ENCODE data around the gene GRM8.

Gene GRM8

DNA sequence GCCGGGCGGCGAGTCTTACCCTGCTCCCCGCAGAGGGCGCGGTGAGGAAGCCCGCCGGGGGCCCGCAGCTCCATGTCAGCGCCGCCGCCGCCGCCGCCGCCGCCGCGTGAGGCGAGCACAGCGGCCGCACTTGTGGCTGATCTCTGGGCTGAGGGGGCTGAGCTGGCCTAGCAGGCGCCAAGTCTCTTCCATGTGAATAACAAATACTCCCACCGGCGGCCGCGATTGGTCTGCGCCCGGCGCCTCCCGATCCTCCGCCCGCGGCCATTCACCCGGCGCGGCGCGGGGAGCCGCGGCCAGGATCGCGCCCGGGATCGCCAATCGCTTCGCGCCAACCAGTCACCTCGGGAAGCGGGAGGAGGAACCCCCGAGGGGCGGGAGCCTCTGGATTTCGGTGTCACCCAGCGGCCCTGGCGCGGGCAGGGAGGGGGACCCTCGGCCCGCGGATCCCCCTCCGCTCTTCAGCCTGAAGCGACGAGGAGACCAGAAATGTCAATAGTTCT, at the start of gene GRM8:
Gene GRM8, minus strand, starts transcription at position 164 of the 503 bp plus-strand sequence.
- peak in 1 of 2 experiments; percentile 41 for DNase-seq

DNA sequence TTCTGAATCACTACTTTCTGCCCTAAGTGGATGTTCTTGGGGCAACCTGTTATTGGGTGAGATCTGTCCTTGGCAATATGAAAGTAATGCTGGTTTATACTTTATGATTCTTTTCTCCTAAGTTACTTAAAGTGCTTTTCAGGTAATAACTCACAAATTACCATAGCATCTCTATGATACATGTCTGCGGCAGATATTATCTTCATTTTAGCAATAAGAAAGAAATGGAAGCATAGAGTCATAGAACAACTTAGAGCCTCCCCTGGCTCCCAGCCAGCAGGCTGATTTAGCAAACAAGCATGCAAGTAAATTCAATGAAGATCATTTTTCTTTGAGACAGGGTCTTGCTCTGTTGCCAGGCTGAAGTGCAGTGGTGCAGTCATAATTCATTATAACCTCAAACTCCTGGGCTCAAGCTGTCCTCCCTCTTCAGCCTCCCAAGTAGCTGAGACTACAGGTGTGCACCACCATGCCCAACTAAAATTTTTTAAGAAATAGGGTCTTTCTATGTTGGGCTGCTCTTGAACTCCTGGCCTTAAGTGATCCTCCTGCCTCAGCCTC, 38.1 kb upstream of the GRM8 start:
- DNase-seq = no peak

DNA sequence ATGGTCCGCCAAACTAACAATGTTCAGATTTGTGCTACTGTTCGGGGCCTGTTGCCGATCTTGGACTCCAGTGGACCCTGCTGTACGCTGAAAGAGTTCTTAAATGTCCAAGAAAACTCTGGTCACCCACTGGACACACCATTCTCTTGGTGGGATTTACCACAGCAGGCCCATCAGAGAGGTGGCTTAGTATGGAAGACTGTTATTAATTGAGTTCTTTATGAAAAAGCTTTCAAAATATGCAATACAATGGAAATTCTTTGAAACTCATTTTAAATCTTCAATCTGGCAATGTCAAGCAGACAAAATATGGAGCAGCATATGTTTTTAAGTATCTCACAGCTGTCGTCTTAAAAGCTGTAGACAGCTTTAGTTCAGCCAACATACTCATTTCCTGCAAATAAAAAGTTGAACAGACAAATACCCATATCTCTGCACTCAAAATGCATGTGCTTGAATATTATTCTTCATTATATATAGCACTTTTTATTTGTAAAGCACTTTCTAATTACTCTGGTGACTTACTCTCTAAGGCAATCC, 37.4 kb upstream of the GRM8 start:
- no peak for DNase-seq

DNA sequence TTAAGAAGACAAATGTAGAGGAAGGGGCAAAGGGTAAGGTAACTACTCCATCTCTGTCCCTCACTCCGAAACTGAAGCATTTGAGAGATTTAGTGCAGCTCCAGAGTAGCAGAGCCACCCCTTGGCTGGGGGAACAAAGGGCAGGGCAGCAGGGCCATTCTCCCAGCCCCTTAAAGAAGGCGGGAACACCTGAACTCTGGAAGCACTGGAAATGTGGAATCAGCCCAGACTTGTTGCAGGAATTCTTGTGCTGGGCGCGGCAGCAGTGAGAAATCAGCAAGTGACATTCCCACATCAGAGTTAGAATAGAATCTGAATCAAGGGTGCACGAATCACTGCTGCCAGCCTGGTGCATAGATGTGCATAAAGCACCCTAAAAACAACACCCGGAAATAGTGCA, 34.4 kb upstream of the GRM8 start:
- DNase-seq = no peak

DNA sequence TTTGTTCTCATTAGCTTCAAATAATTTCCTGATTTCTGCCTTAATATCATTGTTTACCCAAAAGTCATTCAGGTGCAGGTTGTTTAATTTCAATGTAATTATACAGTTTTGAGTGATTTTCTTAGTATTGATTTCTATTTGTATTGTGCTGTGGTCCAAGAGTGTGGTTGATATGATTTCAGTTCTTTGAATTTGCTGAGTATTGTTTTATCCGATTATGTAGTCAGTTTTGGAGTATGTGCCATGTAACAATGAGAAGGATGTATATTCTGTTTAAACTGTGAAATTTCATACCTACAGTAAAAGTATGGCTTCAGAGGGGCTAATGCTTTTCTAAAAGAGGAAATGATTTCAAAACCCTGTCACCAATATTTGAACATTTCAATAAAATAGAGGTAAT, 17.4 kb upstream of the GRM8 start:
- DNase-seq = no peak

DNA sequence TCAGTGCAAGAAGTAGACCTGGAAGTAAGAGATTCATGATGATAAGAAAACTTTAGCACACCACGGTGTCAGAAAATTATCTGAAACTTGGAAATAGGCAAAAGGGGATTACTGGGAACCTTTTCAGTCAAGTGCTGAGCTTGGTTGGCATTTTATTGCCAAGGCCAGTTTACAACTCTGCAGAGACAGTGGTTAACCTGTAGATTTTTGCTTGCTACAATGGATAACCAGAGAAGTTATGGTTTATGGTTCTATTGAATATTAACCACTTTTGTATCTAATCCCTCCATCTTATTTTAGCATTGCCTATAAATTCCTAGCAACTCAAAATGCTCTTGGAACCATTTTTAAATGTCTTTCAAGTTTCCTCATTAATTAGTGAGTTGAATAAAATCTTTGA, 13.3 kb upstream of the GRM8 start:
- no peak for DNase-seq

DNA sequence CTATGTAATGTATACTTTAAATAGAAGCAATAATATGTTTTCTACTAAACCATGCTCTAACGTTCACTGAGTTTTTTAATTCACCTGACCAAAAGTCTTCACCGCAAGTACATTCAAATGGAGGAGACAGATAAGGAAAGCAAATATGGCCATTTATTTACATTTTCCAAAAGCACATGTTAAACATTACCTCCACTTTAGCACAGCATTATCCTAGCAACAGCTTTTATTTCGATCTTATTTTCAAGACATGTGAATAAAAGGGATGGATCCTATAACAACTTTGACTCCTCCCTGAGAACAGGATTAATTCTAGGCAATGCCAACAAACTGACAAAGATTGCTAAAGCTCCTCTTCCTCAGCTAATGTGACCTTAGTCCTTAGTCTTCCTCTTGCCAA, 11.5 kb upstream of the GRM8 start:
- DNase-seq = no peak

DNA sequence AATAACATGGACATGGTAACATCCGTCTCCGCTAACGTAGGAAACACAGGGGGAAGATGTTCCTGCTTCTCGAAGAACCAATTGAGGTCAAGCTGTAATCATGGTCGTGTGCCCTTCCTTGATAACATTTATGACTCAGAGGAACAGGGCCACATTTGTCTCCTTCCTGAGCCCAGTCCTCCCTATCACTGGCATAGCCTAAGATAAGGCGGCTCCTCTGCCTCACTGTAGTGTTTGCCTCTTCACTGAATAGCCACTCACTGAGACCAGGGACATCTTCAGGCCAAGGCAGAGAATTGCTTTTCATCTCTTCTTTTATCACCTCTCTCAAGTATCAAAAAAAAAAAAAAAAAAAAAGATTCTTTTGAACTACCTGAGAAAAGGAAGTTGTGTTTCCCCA, 5.4 kb upstream of the GRM8 start:
- DNase-seq = no peak

DNA sequence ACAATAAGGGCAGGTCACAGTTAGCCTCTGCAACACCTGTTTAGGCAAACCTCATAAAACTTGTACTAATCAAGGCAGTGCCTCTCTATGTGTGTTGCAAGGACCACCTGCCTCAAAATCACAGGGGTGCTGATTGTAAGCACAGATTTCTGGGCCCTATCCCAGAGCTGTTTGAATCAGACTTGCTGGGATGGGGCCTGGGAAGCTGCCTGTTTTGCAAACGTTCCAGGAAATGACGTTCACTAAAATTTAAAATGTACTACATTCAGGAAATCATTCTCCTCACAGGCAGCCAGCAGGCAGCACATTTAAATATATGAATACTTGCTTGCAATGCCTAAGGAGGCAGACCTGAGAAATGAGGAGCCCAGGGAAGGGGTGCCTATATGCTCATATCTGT, 4.3 kb upstream of the GRM8 start:
- no peak for DNase-seq

DNA sequence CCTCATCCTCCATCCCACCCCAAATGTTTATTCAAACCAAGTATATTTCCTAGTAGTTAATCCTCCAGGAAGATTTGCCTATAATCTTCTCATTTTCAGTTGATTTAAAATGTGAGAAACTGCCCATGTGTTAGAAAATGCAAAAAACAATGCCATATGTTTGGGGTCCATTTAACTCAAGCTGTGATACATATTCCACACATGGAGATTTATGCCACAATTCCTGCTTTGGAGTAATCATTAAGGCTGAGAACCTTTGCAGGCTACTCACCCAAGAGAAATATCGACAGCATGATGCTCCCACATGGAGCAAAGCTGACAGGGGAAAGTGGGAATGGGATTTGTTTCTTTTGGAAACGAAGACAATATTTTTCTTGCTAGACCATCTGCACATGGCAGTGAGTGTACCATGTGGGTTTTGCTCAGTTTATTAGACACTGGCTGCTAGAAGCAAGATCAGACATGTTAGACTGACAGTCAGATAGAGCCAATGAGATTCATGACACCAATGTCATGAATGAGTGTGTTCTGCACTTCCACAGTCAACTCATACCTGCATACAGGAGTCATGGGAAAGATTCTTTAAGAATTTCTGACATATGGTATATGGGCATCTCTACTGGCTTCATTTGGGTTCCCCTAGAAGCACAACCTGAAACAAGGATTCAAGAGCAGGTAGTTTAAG, 3.4 kb upstream of the GRM8 start:
- DNase-seq = no peak

DNA sequence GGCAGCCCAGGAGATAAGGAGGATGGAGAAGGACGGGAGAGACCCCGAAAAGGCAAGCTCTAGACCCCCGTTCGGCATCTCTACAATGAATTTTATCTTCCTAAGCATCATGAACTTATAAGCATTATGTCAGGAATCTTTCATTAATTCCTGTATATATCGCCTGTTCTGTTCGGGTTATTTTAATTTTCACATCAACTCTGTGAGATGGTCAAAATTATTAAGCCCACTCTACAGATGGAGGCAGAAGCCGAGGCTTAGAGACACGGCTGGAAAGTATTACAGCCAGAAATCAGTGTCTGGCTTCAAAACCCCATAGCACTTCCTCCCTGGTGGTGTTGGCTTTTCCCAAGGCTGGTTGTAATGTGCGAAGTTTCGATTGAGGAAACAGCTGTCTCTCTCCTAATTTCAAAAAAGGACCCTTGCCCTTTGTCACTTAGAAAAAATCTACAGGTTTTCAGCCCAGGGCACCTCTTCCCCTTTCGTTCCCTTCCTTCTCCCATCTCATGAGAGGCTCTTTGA, 1.5 kb upstream of the GRM8 start:
- DNase-seq = no peak

DNA sequence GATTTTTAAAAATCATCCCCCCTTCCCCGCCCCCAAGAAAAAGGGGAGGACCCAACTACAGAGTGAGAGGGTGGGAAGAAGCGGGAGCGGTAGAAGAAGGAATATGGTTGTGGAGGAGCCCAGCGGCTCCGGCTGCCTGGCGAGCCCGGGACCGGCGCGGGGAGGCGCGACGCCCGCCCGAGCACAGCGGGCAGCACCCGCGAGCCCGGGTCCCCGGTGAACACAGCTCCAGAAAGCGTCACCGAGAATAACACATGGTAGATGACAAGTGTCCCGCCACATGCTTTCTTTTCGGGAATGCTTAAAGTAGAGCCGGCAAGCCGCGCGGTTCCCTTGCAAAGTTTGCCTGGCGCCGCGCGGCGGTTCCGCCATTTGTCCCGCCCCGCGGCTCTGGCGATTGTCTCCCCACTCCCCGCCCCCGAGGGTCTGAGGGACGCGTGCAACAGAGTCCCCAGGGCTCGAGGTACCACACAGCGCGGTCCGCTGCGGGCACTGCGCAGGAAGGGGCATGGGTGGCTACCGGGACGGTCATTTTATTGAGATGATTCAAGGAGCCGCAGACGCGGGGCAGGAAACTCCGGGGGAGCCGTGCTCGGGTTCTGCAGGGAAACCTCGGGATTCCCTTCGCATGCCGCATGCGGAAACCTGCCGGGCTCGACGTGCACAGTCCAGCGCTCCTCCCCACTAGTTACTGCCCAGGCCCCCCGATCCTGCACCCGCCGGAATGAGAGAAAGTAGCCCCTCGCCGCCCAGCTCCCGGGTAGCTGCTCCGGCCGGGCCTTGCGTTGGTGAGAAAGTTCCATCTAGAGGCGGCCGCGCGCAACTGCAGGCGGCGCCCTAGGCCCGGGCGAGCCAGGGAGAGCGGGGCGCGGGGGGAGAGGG, 781 bp upstream of the GRM8 start:
- DNase-seq = peak; percentile 5 to 41

DNA sequence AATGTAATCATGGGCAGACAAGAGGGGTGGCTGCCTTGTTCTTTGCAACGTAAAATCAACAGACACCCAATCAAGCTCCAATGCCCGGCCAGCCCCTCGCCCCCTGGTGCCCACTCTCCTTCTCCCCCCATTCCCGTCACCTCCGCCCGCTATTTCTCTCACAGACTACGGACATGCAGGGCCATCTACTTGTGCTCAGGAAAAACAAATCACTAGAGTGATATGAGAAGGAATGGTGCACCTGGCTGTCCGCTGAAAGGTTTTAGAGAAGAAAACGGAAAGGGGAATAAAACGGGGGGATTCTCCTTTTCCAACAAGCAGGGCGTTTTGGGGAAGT, 396 bp downstream of the GRM8 start:
- DNase-seq = no peak

DNA sequence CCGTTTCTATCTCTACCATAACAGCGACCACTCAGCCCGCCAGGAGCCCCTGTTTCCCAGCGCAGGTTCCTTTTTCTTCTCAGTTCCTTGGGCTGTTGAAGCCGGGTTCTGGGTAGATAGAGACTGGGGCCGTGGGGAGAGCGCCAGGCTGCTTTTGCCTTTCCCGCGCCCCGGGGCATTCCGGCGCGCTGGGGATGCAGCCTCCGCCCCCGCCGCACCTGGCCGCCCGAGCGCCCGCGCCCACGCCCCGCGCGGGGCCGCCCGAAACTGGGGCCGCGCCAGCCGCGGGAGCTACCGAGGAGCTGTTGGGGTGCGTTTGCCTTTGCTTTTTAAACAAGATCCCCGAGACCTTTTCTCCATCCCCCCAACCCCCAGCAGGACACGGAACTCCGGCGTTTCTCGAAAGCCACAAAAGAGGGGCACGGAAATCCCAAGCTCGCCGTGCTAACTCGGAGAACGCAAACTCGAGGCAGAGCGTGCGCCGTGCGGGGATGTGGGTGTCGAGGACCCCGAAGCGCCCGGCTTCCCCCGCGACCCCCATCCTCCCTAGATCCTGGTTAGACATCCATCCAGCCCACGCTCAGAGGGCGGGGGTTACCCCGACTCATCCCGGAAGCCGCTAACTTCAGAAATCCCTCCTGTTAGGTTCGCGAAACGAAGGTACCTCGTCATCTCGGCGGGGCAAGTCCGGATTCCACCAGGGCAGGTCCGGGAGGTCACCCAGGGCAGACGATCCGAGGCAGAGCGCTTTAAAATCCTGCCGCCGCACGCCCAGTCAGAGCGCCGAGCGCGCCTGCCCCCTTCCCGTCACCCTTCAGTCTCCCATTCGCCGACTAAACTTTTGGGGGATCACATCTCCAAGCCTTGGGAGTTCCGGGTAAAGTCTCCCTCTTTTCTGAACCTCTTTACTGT, 1.0 kb downstream of the GRM8 start:
- DNase-seq = no peak

DNA sequence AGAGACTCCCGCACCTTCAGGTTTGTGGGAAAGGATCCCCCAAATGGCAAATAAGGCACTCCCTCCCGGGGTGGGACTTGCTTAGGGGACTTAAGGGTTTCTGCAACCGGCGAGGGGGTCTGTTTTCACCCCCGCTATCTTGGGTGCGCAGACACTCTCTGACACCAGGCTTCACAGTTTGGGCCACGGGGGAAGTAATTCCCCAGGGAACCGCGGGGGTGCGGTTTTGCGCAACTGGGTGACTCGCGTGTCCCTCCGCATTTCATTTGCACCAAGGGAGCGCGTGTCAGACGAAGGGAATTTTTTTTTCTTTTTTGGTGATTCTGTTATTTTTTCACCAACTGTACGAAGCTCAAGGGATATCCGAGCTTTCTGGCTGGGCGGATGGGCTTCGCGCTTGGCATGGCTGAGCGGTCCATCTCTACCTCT, 1.7 kb downstream of the GRM8 start:
- DNase-seq = no peak

DNA sequence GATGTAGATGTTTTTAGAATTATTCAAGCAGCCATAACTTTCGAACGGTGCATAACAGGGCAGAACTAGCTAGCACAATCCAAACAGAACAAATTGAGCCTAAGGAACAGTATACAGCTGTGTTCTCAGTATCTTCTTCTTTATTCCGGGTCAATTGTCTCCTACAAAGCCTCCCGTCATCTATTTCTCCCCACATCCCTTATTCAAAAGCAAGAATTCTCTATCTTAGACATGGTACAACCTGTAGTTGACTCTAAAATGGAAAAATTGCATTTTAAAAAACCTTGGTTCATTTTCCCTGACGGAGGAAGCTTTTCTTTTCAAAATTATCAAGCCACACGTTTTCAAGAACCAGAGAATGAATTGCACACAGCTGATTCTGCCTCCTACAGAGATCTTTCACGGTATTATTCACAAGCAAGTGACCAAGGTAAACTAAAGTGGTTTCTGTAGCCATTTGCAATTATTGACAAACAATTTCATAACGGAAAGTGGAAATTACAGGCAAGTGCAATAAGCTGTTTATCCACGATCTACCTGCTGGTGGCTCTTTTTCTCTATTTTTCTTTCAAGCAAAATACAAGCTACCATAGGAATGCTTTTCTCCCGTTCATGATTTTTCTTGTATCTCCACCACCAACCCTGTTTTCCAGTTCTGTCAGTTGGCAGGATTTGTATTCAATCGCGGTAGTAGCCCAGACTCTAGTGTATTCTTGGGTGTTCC, 2.3 kb downstream of the GRM8 start:
- DNase-seq = peak in 1 of 2 experiments; percentile 22

DNA sequence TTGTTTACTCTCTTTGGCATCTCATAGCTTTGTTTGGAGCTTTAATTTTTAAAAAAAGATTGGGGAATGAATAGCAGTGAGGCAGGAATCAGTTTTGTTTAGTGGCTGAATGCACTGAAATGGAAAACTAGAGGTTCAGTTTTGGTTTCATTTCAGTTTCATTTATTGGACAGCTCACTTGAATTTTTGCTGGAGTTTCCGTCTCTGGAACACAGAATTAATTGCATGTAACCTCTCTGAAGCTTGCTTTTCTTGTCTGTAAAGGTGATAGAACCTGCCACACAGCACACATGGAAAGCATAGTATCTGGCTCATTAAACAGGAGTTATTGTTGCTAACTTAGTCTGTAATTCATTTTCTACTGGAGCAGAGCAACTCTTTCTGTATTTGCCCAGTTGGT, 7.1 kb downstream of the GRM8 start:
- DNase-seq = no peak

DNA sequence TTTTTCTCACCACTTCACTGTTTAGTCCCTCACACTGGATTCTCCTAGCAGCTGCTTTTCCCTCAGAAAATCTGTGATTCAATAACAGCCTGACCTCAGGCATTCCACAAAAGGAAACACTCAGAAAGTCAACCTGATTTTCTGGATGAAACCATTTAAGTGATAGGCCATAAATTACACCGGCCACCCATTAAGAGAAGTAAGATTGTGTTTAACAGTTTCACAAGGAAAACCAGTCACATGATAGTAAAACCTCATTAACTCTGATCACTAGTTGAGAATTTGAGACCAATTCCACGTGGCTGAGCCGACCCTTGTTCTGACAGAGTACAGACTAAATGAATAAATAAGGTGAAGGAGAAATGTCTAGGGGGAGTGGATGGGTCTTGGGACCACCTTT, 7.7 kb downstream of the GRM8 start:
- DNase-seq = no peak

DNA sequence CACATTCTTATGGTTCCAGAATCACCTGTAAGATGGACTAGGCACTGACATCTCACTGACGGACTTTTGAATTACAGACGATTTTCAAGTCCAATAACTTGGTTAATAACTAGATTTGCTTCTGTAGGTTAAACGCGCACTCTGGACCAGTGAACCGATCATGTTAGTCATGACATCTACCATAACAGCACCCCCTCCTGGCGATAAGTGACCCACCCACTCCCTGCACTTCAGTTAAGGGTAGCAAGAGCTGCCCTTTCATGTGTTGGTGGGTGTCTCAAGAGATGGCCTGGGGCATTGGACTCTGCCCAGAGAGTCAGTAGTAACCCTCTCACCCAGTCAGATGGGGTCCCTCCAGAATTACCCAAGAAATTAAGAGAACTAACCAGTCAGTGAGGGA, 12.9 kb downstream of the GRM8 start:
- DNase-seq = no peak

DNA sequence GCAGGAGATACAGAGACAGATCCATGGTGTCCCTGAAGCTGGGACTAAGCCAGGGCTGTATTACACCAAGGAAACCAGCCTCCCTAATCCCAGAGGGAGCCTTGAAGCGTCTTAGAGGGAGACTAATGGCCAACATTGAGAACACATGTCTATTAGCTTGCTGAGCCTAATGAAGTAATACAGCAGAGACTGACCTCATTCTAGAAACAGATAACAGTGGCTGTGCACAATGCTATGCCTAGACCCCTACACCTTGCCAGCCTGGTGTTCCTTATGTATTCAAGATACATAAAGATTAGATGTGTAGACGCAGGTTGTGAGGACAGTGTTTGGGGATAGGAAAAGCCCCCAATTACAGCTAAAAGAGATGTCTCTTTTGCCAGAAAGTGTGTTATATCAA, 19.1 kb downstream of the GRM8 start:
- DNase-seq = no peak

DNA sequence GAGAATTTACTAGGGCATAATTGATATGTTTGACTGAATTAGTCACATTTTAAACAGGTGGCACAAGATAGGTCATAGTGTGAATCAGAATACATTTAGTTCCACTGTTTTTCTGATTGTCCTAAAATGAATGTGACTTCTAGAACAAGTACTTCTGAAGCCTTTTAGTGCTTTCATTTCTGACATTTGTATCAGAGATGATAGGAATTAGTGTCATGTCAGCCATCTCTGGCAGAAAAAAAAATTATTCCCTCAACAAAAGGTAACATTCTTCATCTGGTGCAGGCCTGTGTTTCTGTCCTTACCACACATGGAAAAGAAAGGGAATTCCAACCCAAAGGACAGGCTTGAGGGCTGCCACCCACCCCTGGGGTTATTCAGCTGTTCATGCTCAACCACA, 21.3 kb downstream of the GRM8 start:
- no peak for DNase-seq

Measured in SW 1271 (cell line).